Measurements from ENCODE around the gene DNAH2.

The DNAH2 gene

DNA sequence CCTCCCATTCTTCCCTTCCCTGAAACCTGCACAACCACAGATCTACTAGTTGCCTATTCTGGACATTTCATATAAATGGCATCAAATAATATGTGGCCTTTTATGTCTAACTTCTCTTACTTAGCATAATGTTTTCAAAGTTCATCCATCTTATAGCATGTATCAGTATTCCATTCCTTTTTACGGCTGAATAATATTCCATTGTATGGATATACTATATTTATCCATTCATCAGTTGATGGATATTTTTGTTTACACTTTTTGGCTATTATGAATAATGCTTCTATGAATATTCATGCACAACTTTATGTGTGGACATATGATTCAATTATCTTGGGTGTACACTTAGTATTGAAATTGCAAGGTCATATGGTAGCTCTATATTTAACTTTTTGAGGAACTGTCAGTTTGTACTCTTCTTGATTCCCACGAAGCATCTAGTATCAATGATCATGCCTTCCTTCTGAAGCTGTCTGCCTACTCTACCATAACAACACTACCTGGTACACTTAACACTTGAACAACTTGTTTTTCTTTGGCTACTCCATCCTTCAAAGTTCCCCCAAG lies 158.3 kb downstream of the DNAH2 start:
- Histone ChIP-seq H3K4me1 (ENCODE audit: insufficient read depth, low read length, poor library complexity, severe bottlenecking) (peaks cover 40% of the 10 kb centered on the region), H3K27me3 (ENCODE audit: insufficient read depth, low read length, poor library complexity, severe bottlenecking) (no peaks in the 10 kb centered on the region), H3K79me2 (ENCODE audit: insufficient read depth, low read length) (peaks cover 24% of the 10 kb centered on the region), H3K4me3 (ENCODE audit: low read length, poor library complexity, severe bottlenecking) (no peak overlapping the region), H2AFZ (ENCODE audit: low read length) (no peak overlapping the region), H3F3A (ENCODE audit: low read depth) (0 out of 2 replicates have a peak, but pooled peaks cover 3% of the 10 kb centered on the region), H3K9ac (ENCODE audit: low read depth, low read length, poor library complexity, severe bottlenecking) (no peak overlapping the region), H3K9me3 (ENCODE audit: insufficient read depth, low read depth, low read length) (no peaks in the 10 kb centered on the region), H3K4me2 (ENCODE audit: low read depth, low read length, poor library complexity, severe bottlenecking) (no peak overlapping the region), H3K9me2 (replicated peaks; ENCODE audit: low read depth, low read length) (no peaks in the 10 kb centered on the region), H3K36me3 (ENCODE audit: insufficient read depth, low read length) (peaks cover 3% of the 10 kb centered on the region; the same call in 1 of the 2 replicates), H4K20me1 (ENCODE audit: insufficient read depth, low read length, poor library complexity, severe bottlenecking) (no peaks in the 10 kb centered on the region)
- TF ChIP-seq EZH2phosphoT487 (IDR thresholded peaks at IDR 0.05; ENCODE audit: borderline replicate concordance): no peak
- TF ChIP-seq, protein P1, sequence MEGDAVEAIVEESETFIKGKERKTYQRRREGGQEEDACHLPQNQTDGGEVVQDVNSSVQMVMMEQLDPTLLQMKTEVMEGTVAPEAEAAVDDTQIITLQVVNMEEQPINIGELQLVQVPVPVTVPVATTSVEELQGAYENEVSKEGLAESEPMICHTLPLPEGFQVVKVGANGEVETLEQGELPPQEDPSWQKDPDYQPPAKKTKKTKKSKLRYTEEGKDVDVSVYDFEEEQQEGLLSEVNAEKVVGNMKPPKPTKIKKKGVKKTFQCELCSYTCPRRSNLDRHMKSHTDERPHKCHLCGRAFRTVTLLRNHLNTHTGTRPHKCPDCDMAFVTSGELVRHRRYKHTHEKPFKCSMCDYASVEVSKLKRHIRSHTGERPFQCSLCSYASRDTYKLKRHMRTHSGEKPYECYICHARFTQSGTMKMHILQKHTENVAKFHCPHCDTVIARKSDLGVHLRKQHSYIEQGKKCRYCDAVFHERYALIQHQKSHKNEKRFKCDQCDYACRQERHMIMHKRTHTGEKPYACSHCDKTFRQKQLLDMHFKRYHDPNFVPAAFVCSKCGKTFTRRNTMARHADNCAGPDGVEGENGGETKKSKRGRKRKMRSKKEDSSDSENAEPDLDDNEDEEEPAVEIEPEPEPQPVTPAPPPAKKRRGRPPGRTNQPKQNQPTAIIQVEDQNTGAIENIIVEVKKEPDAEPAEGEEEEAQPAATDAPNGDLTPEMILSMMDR (conservative IDR thresholded peaks at IDR 0.05; ENCODE audit: low read length): no peak

DNA sequence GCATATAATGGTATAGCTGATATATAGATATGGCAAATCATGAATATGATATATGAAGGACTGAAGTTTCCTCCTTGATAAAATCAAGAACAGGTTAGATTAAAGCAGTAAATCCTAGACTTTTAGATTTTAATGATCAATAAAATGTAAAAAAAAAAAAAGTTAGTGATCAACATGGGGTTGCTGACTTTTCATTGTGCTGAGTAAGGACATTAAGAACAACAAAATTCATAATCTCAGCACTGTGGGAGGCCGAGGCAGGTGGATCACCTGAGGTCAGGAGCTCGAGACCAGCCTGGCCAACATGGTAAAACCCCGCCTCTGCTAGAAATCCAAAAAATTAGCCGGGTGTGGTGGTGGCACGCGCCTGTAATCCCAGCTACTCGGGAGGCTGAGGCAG lies 160.7 kb downstream of the DNAH2 start:
- Histone ChIP-seq H3K79me2 (ENCODE audit: insufficient read depth, low read length) (peaks cover 42% of the 10 kb centered on the region), H3K9me2 (replicated peaks; ENCODE audit: low read depth, low read length) (no peaks in the 10 kb centered on the region), H3K4me2 (ENCODE audit: low read depth, low read length, poor library complexity, severe bottlenecking) (no peak overlapping the region), H3K27me3 (ENCODE audit: insufficient read depth, low read length, poor library complexity, severe bottlenecking) (no peaks in the 10 kb centered on the region), H3K4me3 (ENCODE audit: low read length, poor library complexity, severe bottlenecking) (no peak overlapping the region), H2AFZ (ENCODE audit: low read length) (no peak overlapping the region), H3K4me1 (ENCODE audit: insufficient read depth, low read length, poor library complexity, severe bottlenecking) (peaks cover 58% of the 10 kb centered on the region), H3F3A (ENCODE audit: low read depth) (peaks cover 10% of the 10 kb centered on the region; the same call in 1 of the 2 replicates), H3K9me3 (ENCODE audit: insufficient read depth, low read depth, low read length) (no peaks in the 10 kb centered on the region), H3K9ac (ENCODE audit: low read depth, low read length, poor library complexity, severe bottlenecking) (no peak overlapping the region), H3K36me3 (ENCODE audit: insufficient read depth, low read length) (peaks cover 3% of the 10 kb centered on the region; the same call in 1 of the 2 replicates), H4K20me1 (ENCODE audit: insufficient read depth, low read length, poor library complexity, severe bottlenecking) (no peaks in the 10 kb centered on the region)
- TF ChIP-seq, protein P1 (conservative IDR thresholded peaks at IDR 0.05; ENCODE audit: low read length): no peak
- TF ChIP-seq EZH2phosphoT487 (IDR thresholded peaks at IDR 0.05; ENCODE audit: borderline replicate concordance): no peak

DNA sequence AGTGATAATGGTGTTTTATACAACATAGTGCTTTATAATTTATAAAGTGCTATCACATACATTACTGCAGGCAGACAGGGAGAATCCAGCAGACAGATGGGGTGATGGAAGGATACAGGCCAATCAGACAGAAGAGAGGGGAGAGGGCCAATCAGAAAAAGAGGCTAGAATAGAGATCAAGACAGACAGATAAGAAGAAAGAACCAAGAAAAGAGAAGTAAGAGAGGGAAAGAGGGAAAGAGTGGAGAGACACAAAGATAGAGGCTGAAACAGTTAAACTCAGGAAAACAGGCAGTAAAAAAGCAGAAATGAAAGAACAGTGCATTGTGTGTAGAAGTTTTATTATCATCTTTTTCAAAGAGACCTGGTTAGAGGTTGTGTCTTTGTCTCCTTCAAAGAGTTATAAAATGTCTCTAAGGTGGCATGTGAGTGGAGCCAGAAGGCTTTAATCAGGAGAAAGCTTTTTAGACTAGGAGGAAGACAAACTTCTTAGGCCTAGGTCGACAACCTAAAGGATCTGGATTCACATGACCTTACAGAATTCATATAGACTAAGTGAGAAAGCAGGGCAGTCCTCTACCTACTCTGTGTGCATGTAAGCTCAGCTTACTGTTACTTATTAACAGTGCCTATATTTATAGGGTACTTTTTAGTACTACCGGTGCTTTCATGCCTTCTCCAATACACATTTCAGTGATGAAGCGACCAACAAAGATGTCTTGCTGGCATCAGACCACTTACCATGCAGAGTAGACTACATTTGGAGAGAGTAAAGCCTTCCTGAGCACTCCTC lies 162.7 kb downstream of the DNAH2 start:
- peaks cover 53% of the 10 kb centered on the region for H3K79me2 ChIP-seq (ENCODE audit: insufficient read depth, low read length)
- H3K9me2 ChIP-seq (replicated peaks; ENCODE audit: low read depth, low read length): no peaks in the 10 kb centered on the region
- H2AFZ ChIP-seq (ENCODE audit: low read length): no peak overlapping the region
- no peaks in the 10 kb centered on the region for H3K9me3 ChIP-seq (ENCODE audit: insufficient read depth, low read depth, low read length)
- no peaks in the 10 kb centered on the region for H4K20me1 ChIP-seq (ENCODE audit: insufficient read depth, low read length, poor library complexity, severe bottlenecking)
- peaks cover 66% of the 10 kb centered on the region for H3K4me1 ChIP-seq (ENCODE audit: insufficient read depth, low read length, poor library complexity, severe bottlenecking)
- no peaks in the 10 kb centered on the region for H3K36me3 ChIP-seq (ENCODE audit: insufficient read depth, low read length)
- H3K4me2 ChIP-seq (ENCODE audit: low read depth, low read length, poor library complexity, severe bottlenecking): peak overlapping the region; percentile 92
- H3K9ac ChIP-seq (ENCODE audit: low read depth, low read length, poor library complexity, severe bottlenecking): peak overlapping the region; percentile 86
- TF ChIP-seq, protein P1 (conservative IDR thresholded peaks at IDR 0.05; ENCODE audit: low read length): no peak
- TF ChIP-seq EZH2phosphoT487 (IDR thresholded peaks at IDR 0.05; ENCODE audit: borderline replicate concordance): no peak
- peak overlapping the region; percentile 74 for H3K4me3 ChIP-seq (ENCODE audit: low read length, poor library complexity, severe bottlenecking)
- no peaks in the 10 kb centered on the region for H3K27me3 ChIP-seq (ENCODE audit: insufficient read depth, low read length, poor library complexity, severe bottlenecking)
- H3F3A ChIP-seq (ENCODE audit: low read depth): peaks cover 10% of the 10 kb centered on the region; the same call in 1 of the 2 replicates
